HEK293 (cell line): ENCODE measurements around the gene DENND10.
A peak's percentile ranks its signal among the peaks of the same experiment; 100 is the strongest.

ENCODE experiments used
- CTCF ChIA-PET: fragments of 350-600 bp; formaldehyde crosslinking; extraction: SDS; loops from one replicate; lab custom pipeline; 2021; ENCODE audit warnings: antibody characterized with exemption; lab: Yijun Ruan, JAX
- POLR2A ChIA-PET: fragments of 300-600 bp; formaldehyde crosslinking; extraction: SDS; loops from one replicate; lab custom pipeline; 2020; ENCODE audit warnings: antibody characterized with exemption, inconsistent platforms; lab: Yijun Ruan, JAX
- H3K27ac ChIP-seq: fragments of 200-500 bp; sonication (Bioruptor generic); 2 replicates; pipeline ENCODE4 v1.5.1; 2014; ENCODE audit warnings: low read depth, low read length, control low read depth, inconsistent platforms; ENCODE audit errors: extremely low read depth
- H3K36me3 ChIP-seq, 2 experiments: fragments of 200-500 bp in 1 of 2; sonication (Bioruptor generic) in 1 of 2; 1 replicate in 1 of 2; 2 replicates in 1 of 2; pipeline ENCODE4 v1.5.1; 2014 to 2017; ENCODE audit warnings: inconsistent platforms in 2 of 2, low read length in 2 of 2; ENCODE audit not compliant: control insufficient read depth in 2 of 2, insufficient read depth in 1 of 2
- H3K4me1 ChIP-seq: fragments of 200-500 bp; sonication (Bioruptor generic); 2 replicates; pipeline ENCODE4 v1.5.1; 2014; ENCODE audit warnings: mild to moderate bottlenecking, low read length, inconsistent platforms; ENCODE audit not compliant: control insufficient read depth, insufficient read depth
- H3K4me3 ChIP-seq: 2 replicates; pipeline ENCODE4 v1.5.1; 2011; ENCODE audit warnings: low read depth, mild to moderate bottlenecking, control low read depth, low read length, moderate library complexity
- H3K9me3 ChIP-seq: fragments of 200-500 bp; sonication (Bioruptor generic); 2 replicates; pipeline ENCODE4 v1.5.1; 2014; ENCODE audit warnings: low read depth, low read length, inconsistent platforms; ENCODE audit not compliant: control insufficient read depth, insufficient read depth
- CTCF ChIP-seq: fragments of 450-650 bp; formaldehyde crosslinking; IDR thresholded peaks from 2 replicates; pipeline ENCODE4 v1.5.1; 2016; ENCODE audit warnings: missing biosample characterization, missing genetic modification characterization
- GLI4 ChIP-seq: fragments of 450-650 bp; formaldehyde crosslinking; IDR thresholded peaks from 2 replicates; pipeline ENCODE4 v1.5.1; 2016; ENCODE audit warnings: missing biosample characterization, missing genetic modification characterization
- GLIS2 ChIP-seq: fragments of 450-650 bp; formaldehyde crosslinking; IDR thresholded peaks from 2 replicates; pipeline ENCODE4 v1.5.1; 2016; ENCODE audit warnings: missing biosample characterization, missing genetic modification characterization
- KLF8 ChIP-seq: fragments of 450-650 bp; formaldehyde crosslinking; IDR thresholded peaks from 2 replicates; pipeline ENCODE4 v1.5.1; 2016; ENCODE audit warnings: missing biosample characterization, missing genetic modification characterization
- SCRT2 ChIP-seq: fragments of 450-650 bp; formaldehyde crosslinking; IDR thresholded peaks from 2 replicates; pipeline ENCODE4 v1.5.1; 2016; ENCODE audit warnings: missing biosample characterization, missing genetic modification characterization
- TRIM28 ChIP-seq: IDR thresholded peaks from 2 replicates; pipeline ENCODE4 v1.6.1; 2011; ENCODE audit warnings: low read length, control low read depth, borderline replicate concordance
- ZBTB20 ChIP-seq: fragments of 450-650 bp; formaldehyde crosslinking; IDR thresholded peaks from 2 replicates; pipeline ENCODE4 v1.5.1; 2016; ENCODE audit warnings: missing biosample characterization, missing genetic modification characterization
- ZBTB26 ChIP-seq: fragments of 450-650 bp; formaldehyde crosslinking; optimal IDR thresholded peaks from 2 replicates; pipeline ENCODE3; 2016; ENCODE audit warnings: missing biosample characterization, mild to moderate bottlenecking, missing genetic modification characterization
- ZFHX2 ChIP-seq: fragments of 450-650 bp; formaldehyde crosslinking; conservative IDR thresholded peaks from 2 replicates; pipeline ENCODE4 v1.5.1; 2016; ENCODE audit warnings: missing biosample characterization, missing genetic modification characterization
- ZNF121 ChIP-seq: fragments of 450-650 bp; formaldehyde crosslinking; IDR thresholded peaks from 2 replicates; pipeline ENCODE4 v1.5.1; 2016; ENCODE audit warnings: missing biosample characterization, missing genetic modification characterization
- ZNF19 ChIP-seq: fragments of 450-650 bp; formaldehyde crosslinking; IDR thresholded peaks from 2 replicates; pipeline ENCODE4; 2016; ENCODE audit warnings: missing biosample characterization, missing genetic modification characterization, low read depth
- ZNF398 ChIP-seq: fragments of 450-650 bp; formaldehyde crosslinking; IDR thresholded peaks from 2 replicates; pipeline ENCODE4 v1.5.1; 2017; ENCODE audit warnings: missing biosample characterization, missing genetic modification characterization
- ZNF416 ChIP-seq: fragments of 450-650 bp; formaldehyde crosslinking; IDR thresholded peaks from 2 replicates; pipeline ENCODE4 v1.5.1; 2016; ENCODE audit warnings: missing biosample characterization, missing genetic modification characterization
- ZNF449 ChIP-seq: fragments of 450-650 bp; formaldehyde crosslinking; IDR thresholded peaks from 2 replicates; pipeline ENCODE4 v1.5.1; 2017; ENCODE audit warnings: missing biosample characterization, mild to moderate bottlenecking, missing genetic modification characterization, moderate library complexity
- ZNF558 ChIP-seq: fragments of 450-650 bp; formaldehyde crosslinking; IDR thresholded peaks from 2 replicates; pipeline ENCODE4 v1.5.1; 2016; ENCODE audit warnings: missing biosample characterization, missing genetic modification characterization
- ZNF600 ChIP-seq: fragments of 450-650 bp; formaldehyde crosslinking; IDR thresholded peaks from 2 replicates; pipeline ENCODE4 v1.5.1; 2016; ENCODE audit warnings: missing biosample characterization, missing genetic modification characterization
- ZNF777 ChIP-seq: fragments of 450-650 bp; formaldehyde crosslinking; IDR thresholded peaks from 2 replicates; pipeline ENCODE4 v1.5.1; 2017; ENCODE audit warnings: missing biosample characterization, missing genetic modification characterization, borderline replicate concordance
- ZSCAN16 ChIP-seq: fragments of 450-650 bp; formaldehyde crosslinking; IDR thresholded peaks from 2 replicates; pipeline ENCODE4 v1.5.1; 2016; ENCODE audit warnings: missing biosample characterization, missing genetic modification characterization

Gene DENND10

GRCh38 chr10:119161680-119162451 lies 58.0 kb downstream of the DENND10 start:
- Histone ChIP-seq H3K4me1 (no peaks in the 10 kb centered on the region; the same call in 1 of the 2 replicates), H3K36me3 (peaks cover 32 to 46% of the 10 kb centered on the region in 2 experiments; a peak in 2 of 3 replicates), H3K27ac (no peak overlapping the region), H3K9me3 (no peaks in the 10 kb centered on the region), H3K4me3 (no peak overlapping the region)
- TF ChIP-seq ZNF19 (tag by site-specific recombination) (no peak), ZNF600 (tag by site-specific recombination) (peak; percentile 39; the same call in 1 of the 2 replicates), ZFHX2 (tag by site-specific recombination) (no peak), TRIM28 (no peak), ZNF558 (tag by site-specific recombination) (no peak), SCRT2 (tag by site-specific recombination) (no peak)
- CTCF ChIA-PET = interaction anchor here (0.6 kb wide), 1 partner anchor 12 kb away, joined by 4 read pairs; no protein-coding TSS in a partner anchor
- POLR2A ChIA-PET = interaction anchor here (0.6 to 2.2 kb wide), 3 partner anchors 9 to 14 kb away, joined by 3 to 7 read pairs (median 4); no protein-coding TSS in a partner anchor

GRCh38 chr10:119162452-119163092 lies 58.7 kb downstream of the DENND10 start:
- Histone ChIP-seq H3K9me3 (no peaks in the 10 kb centered on the region), H3K36me3 (peaks cover 26 to 50% of the 10 kb centered on the region in 2 experiments), H3K27ac (no peak overlapping the region), H3K4me1 (no peaks in the 10 kb centered on the region; the same call in 1 of the 2 replicates), H3K4me3 (no peak overlapping the region)
- ChIA-PET CTCF (interaction anchor here (0.6 kb wide), 1 partner anchor 13 kb away, joined by 4 read pairs; no protein-coding TSS in a partner anchor), POLR2A (interaction anchor here (1.3 to 2.2 kb wide), 2 partner anchors 10 to 15 kb away, joined by 4 to 7 read pairs; no protein-coding TSS in a partner anchor)
- TF ChIP-seq ZNF558 (tag by site-specific recombination) (no peak), ZNF121 (tag by site-specific recombination) (peak; percentile 99), ZNF416 (tag by site-specific recombination) (no peak)

GRCh38 chr10:119165171-119166117 lies 61.5 kb downstream of the DENND10 start, which contains the start of gene SFXN4:
Gene SFXN4, minus strand, starts transcription at chr10:119165714. Its CDS starts 67 bp downstream, at chr10:119165647.
- H3K4me3 ChIP-seq = peak within 1 kb of the TSS; percentile 84
- H3K4me1 ChIP-seq = no peaks in the 10 kb centered on the region; the same call in 1 of the 2 replicates
- ChIA-PET POLR2A (interaction anchor here (0.7 to 1.6 kb wide), 4 partner anchors 11 to 62 kb away, joined by 3 to 8 read pairs (median 5); partner anchors contain the start of gene DENND10), CTCF (interaction anchor here (0.7 to 1.6 kb wide), 3 partner anchors 34 to 305 kb away, joined by 3 to 7 read pairs (median 3); no protein-coding TSS in a partner anchor)
- no peaks in the 10 kb centered on the region for H3K9me3 ChIP-seq
- H3K36me3 ChIP-seq = peaks cover 33 to 55% of the 10 kb centered on the region in 2 experiments
- H3K27ac ChIP-seq = peak within 1 kb of the TSS; percentile 60
- peak; percentile 91 for TF ChIP-seq ZBTB26 (tag by site-specific recombination)
- peak; percentile 93 for TF ChIP-seq GLIS2 (tag by site-specific recombination)
- TF ChIP-seq ZNF449 = 0 out of 2 replicates have a peak, but pooled peaks have one; percentile 66
- peak; percentile 18; the same call in 1 of the 2 replicates for TF ChIP-seq CTCF (tag by site-specific recombination)
- peak; percentile 21; the same call in 1 of the 2 replicates for TF ChIP-seq KLF8 (tag by site-specific recombination)
- TF ChIP-seq ZSCAN16 = 0 out of 2 replicates have a peak, but pooled peaks have one; percentile 27
- TF ChIP-seq ZBTB20 (tag by site-specific recombination) = peak; percentile 33; the same call in 1 of the 2 replicates
- TF ChIP-seq ZNF777 = peak; percentile 45; the same call in 1 of the 2 replicates
- 0 out of 2 replicates have a peak, but pooled peaks have one; percentile 14 for TF ChIP-seq GLI4 (tag by site-specific recombination)
- TF ChIP-seq ZNF398 = peak; percentile 15
